D721Med (cell line): ENCODE measurements around the gene EFCAB11.

Experiments used
- DNase-seq: peaks from one replicate; pipeline ENCODE4 v3.0.0; 2011; ENCODE audit warnings: low spot score; ENCODE audit not compliant: insufficient read length
- FAIRE-seq: peaks from 2 replicates; lab custom pipeline; 2011; peaks lifted over from hg19 to GRCh38; lab: Jason Lieb, UNC
- TF ChIP-seq, protein P1 (sequence below): IDR thresholded peaks from 2 replicates; pipeline ENCODE4 v1.5.1; 2012; ENCODE audit warnings: mild to moderate bottlenecking, control low read depth; ENCODE audit not compliant: insufficient read depth; ENCODE audit errors: missing control alignments

EFCAB11 gene

DNA sequence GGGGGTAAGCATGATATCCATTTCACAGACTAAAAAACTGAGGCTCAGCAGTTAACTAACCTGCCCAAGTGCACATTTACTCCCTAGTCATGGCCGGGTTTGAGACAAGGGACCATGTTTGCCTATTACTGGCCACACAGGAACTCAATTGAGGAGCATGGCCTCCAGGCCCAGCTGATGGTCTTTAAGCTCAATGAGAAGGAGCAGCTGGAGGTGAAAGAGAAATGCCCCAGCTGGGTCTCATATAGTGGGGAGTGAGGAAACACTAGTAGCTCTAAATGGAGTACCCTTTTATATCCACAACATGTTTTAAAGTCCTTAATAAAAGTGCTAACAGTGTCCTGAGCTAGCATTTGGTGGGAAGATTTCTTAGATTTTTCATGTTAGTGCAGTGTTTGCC is 2.8 kb upstream of the EFCAB11 start:
- DNase-seq: no peak
- TF ChIP-seq, protein P1, sequence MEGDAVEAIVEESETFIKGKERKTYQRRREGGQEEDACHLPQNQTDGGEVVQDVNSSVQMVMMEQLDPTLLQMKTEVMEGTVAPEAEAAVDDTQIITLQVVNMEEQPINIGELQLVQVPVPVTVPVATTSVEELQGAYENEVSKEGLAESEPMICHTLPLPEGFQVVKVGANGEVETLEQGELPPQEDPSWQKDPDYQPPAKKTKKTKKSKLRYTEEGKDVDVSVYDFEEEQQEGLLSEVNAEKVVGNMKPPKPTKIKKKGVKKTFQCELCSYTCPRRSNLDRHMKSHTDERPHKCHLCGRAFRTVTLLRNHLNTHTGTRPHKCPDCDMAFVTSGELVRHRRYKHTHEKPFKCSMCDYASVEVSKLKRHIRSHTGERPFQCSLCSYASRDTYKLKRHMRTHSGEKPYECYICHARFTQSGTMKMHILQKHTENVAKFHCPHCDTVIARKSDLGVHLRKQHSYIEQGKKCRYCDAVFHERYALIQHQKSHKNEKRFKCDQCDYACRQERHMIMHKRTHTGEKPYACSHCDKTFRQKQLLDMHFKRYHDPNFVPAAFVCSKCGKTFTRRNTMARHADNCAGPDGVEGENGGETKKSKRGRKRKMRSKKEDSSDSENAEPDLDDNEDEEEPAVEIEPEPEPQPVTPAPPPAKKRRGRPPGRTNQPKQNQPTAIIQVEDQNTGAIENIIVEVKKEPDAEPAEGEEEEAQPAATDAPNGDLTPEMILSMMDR: no peak
- no peak for FAIRE-seq

DNA sequence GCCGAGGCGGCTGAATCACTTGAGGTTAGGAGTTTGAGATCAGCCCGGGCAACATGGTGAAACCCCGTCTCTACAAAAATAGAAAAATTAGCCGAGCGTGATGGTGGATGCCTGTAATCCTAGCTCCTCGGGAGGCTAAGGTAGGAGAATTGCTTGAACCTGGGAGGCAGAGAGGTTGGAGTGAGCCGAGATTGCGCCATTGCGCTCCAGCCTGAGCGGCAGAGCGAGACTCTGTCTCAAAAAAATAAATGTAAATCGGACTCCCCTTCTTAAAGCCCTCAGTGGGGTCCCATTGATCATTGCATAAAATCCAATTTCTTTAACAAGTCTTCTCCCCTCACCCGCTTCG is 2.1 kb upstream of the EFCAB11 start:
- TF ChIP-seq, protein P1: no peak
- FAIRE-seq (no peak), DNase-seq (no peak)

DNA sequence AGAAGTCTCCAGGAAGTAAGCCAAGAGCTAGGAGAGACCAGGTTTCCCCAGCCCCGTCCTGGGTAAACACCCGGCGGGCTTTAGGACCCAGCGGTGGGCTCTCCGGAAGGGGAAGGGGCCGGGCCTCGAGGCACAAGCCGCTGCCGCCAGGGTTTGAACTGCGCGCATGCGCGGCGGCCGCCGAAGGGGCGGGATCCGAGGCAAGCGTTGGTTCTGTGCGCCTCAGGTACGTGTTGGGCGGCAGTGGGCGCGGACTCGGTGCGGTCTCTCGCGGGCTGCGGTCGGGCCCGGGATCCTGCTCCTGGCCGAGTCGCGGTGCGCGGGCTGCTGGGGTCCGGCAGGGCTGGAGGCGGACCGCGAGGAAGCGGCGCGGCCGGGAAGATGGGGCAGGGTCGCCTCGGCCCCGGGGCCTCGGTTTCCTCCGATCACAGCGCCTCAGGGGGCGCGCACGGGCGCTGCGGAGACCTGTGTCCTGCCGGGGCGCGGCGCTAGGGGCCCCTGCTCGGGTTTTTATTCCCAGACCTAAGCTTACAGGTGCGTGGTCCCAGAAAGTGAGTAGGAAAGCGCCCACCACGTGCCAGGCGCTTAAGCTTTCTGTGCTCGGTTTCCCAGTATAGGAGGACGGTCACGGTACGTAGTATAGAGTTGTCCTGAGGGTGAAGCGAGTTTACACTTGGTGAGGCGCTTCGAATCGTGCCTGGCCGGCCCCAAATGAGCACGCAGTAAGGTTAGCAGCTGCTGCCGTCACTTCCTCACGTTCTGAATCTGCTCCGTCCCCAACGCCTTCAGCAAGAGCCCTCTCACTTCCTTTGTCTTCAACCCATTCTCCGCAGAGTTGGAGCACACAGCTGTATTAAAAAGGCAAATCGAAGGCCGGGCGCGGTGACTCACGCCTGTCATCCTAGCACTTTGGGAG is 1.5 kb upstream of the EFCAB11 start, which contains the start of gene TDP1:
Gene TDP1, plus strand, starts transcription at position 183 of the 916 bp plus-strand sequence. CDS start 7,188 bp downstream, outside the sequence.
- DNase-seq (peak; percentile 94), FAIRE-seq (no peak)
- TF ChIP-seq, protein P1: no peak

DNA sequence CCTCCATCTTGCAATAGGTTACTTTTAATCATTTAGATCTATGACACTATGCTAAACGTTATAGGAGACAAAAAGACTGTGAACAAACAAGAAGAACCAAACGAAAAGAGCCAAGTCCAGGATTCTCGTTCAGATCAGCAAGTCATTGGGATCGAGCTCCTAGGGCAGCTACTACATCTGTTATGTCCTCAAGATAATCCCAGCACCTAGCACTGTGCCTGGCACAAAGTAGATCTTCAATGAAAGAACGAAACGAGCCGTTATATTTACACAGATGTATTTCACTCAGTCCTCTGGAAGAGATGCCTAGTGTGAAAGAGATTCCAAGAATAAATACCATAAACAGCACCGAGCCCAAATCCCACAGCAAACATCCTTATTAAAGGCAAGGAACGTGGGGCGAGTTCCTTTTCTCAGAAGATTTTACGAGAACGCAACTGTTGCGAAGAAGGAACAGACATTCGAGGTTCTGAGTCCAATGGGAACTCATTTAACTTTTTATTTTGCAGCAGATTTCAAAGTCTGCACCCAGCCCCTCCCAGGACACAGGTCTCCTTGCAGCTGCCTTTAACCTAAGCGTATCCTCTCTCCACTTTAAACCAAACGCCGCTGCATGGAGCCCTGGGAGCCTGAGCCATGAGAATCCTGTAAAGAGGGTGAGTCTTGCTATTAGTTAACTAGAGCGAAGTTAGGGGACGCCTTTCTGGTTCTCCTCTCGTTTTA is 653 bp upstream of the EFCAB11 start:
- TF ChIP-seq, protein P1: no peak
- no peak for DNase-seq
- no peak for FAIRE-seq

DNA sequence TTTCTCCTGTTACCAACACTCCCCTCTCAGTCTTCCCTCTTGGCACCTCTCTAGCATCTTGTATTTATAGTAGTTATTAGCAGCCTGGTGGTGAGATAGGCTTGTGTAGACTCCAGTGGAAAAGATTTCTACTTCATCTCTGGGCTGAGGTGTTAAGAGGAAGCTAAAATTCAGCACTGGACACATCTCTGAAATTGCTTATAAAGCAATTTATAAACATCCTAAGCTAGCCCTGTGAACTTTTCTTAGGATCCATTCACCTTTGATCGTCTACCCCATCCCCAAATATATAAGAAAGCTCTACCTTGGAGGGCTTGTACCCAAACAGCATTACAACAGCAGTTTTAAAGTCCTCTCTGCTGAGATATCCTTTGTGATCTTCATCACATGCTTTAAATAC is 928 bp downstream of the EFCAB11 start:
- FAIRE-seq (no peak), DNase-seq (no peak)
- TF ChIP-seq, protein P1: no peak

DNA sequence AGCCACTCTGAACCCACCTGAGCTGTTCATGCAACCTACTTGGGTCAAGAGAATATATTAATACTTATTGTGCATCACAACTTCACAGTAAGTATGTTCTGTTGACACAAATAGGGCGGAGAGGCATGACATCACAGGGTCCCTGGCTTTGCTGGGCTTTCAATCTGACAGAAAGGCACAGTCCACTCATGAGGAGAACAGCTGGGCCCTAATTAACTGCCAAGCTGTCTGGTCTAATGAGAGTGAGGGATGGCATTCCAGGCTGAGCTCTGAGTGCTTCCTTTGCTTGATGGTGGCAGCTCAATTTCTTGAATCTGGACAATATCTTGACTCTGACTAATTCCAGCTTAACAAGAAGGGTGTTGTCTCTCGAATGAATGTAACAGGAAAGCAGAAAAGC is 2.0 kb downstream of the EFCAB11 start:
- DNase-seq: no peak
- TF ChIP-seq, protein P1: no peak
- no peak for FAIRE-seq

DNA sequence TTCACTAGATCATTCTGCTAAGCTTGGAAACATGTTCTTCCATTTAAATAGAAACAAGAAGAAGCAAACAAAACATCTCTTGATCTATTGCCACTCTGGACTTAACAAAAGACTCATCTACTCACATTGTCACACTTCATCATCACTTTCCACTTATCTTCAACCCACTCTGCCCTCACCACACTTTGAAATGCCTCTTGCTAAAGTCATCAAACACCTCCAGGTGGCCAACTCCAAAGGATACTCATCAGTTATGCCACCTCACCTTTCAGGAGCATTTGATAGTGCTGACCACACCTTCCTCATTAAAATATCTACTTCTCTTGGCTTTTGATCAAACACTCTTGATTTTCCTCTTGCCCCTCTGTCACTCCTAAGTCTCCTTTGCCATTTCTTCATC is 7.2 kb downstream of the EFCAB11 start:
- TF ChIP-seq, protein P1: no peak
- no peak for DNase-seq
- FAIRE-seq: no peak
